Measurements from ENCODE around the gene COX8A.
"Not testable (repeated sequence)": the region's sequence is repeated elsewhere in the genome, so short reads cannot be mapped to it uniquely, and the experiment has no call there.

COX8A gene

DNA sequence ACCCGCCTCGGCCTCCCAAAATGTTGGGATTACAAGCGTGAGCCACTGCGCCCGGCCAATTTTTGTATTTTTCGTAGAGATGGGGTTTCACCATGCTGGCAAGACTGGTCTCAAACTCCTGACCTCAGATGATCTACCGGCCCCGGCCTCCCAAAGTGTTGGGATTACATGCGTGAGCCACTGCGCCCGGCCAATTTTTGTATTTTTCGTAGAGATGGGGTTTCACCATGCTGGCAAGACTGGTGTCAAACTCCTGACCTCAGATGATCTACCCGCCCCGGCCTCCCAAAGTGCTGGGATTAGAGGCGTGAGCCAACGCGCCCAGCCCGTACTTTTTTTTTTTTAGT lies 535 bp upstream of the COX8A start:
- ATAC-seq, result not testable (repeated sequence)

DNA sequence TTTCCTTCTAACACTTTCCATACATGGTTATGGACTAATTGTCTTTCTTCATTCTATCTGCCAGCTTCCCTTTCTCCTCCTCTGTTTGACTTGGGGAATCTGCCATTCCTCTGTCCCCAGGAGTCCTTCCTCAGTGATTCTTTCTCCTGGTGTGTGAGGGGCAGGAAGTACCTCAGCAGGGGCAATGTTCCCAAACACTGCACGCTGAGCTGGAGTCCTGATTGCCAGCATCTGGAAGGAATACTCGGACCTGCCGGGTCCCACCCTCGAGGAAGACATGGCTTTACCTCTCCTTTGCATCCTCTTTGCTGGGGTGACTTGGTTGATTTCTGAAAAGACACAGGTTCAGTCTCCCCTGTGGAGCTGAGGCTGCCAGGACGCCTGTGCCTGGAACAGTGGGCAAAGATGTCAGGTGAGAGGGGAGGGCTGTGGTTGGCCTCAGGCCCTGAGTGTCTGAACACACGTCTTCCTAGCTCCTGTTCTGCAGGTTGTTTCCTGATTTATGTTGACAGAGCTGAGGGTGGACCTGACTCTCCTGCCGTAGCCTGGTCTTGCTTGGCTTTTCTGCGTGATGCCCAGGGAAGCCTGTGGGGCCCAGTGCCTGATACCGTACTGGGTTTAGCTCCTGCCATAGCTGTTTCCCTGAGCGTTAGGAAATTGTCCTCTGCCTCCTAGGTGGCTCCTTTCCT lies 4.3 kb downstream of the COX8A start:
- ATAC-seq, result no peak
- TF ChIP-seq, protein P1, sequence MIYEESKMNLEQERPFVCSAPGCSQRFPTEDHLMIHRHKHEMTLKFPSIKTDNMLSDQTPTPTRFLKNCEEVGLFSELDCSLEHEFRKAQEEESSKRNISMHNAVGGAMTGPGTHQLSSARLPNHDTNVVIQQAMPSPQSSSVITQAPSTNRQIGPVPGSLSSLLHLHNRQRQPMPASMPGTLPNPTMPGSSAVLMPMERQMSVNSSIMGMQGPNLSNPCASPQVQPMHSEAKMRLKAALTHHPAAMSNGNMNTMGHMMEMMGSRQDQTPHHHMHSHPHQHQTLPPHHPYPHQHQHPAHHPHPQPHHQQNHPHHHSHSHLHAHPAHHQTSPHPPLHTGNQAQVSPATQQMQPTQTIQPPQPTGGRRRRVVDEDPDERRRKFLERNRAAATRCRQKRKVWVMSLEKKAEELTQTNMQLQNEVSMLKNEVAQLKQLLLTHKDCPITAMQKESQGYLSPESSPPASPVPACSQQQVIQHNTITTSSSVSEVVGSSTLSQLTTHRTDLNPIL (CRISPR knock-in tag; IDR thresholded peaks at IDR 0.05; ENCODE audit: low read depth), result no peak
- TF ChIP-seq ZFP3 (CRISPR knock-in tag; IDR thresholded peaks at IDR 0.05) (no peak), TCF4 (CRISPR knock-in tag; IDR thresholded peaks at IDR 0.05; ENCODE audit: borderline replicate concordance) (no peak), ISL1 (CRISPR knock-in tag; IDR thresholded peaks at IDR 0.05) (no peak)
- TF ChIP-seq, protein P2, sequence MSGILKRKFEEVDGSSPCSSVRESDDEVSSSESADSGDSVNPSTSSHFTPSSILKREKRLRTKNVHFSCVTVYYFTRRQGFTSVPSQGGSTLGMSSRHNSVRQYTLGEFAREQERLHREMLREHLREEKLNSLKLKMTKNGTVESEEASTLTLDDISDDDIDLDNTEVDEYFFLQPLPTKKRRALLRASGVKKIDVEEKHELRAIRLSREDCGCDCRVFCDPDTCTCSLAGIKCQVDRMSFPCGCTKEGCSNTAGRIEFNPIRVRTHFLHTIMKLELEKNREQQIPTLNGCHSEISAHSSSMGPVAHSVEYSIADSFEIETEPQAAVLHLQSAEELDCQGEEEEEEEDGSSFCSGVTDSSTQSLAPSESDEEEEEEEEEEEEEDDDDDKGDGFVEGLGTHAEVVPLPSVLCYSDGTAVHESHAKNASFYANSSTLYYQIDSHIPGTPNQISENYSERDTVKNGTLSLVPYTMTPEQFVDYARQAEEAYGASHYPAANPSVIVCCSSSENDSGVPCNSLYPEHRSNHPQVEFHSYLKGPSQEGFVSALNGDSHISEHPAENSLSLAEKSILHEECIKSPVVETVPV (CRISPR knock-in tag; IDR thresholded peaks at IDR 0.05), result no peak

DNA sequence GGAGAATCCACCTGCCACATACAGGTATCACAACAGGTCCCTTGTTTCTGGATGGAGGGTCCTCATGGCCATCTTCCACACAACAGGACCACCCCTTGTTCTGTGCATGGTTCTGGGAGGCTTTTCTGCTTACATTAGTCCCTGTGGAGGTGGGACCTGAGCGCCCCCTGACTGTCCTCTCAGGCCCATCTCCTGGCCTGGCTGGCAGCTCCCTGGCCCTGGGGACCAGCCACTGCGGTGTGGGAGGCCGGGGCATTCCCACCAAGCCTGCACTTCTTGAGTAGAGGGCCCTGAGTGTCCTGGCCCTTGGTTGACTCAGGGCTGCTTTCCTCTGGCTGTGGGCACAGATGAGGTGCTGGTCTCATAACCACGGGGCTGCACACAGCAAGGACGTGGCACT lies 5.0 kb downstream of the COX8A start:
- no peak for TF ChIP-seq BACH2 (CRISPR knock-in tag; IDR thresholded peaks at IDR 0.05; ENCODE audit: borderline replicate concordance)
- TF ChIP-seq ARNTL (CRISPR knock-in tag; IDR thresholded peaks at IDR 0.05; ENCODE audit: borderline replicate concordance, low read depth), result no peak
- TF ChIP-seq SNAI2 (CRISPR knock-in tag; IDR thresholded peaks at IDR 0.05), result no peak
- TF ChIP-seq GLIS3 (CRISPR knock-in tag; IDR thresholded peaks at IDR 0.05), result no peak
- no peak for TF ChIP-seq CSDC2 (CRISPR knock-in tag; IDR thresholded peaks at IDR 0.05)
- TF ChIP-seq TOX (CRISPR knock-in tag; IDR thresholded peaks at IDR 0.05; ENCODE audit: borderline replicate concordance), result no peak
- TF ChIP-seq ZFP3 (CRISPR knock-in tag; IDR thresholded peaks at IDR 0.05), result no peak
- no peak for TF ChIP-seq PPARA (CRISPR knock-in tag; IDR thresholded peaks at IDR 0.05; ENCODE audit: borderline replicate concordance)
- no peak for TF ChIP-seq ZFP30 (CRISPR knock-in tag; IDR thresholded peaks at IDR 0.05)
- no peak for TF ChIP-seq ISL1 (CRISPR knock-in tag; IDR thresholded peaks at IDR 0.05)
- TF ChIP-seq, protein P3, sequence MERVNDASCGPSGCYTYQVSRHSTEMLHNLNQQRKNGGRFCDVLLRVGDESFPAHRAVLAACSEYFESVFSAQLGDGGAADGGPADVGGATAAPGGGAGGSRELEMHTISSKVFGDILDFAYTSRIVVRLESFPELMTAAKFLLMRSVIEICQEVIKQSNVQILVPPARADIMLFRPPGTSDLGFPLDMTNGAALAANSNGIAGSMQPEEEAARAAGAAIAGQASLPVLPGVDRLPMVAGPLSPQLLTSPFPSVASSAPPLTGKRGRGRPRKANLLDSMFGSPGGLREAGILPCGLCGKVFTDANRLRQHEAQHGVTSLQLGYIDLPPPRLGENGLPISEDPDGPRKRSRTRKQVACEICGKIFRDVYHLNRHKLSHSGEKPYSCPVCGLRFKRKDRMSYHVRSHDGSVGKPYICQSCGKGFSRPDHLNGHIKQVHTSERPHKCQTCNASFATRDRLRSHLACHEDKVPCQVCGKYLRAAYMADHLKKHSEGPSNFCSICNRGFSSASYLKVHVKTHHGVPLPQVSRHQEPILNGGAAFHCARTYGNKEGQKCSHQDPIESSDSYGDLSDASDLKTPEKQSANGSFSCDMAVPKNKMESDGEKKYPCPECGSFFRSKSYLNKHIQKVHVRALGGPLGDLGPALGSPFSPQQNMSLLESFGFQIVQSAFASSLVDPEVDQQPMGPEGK (CRISPR knock-in tag; IDR thresholded peaks at IDR 0.05; ENCODE audit: borderline replicate concordance), result no peak
- TF ChIP-seq TCF4 (CRISPR knock-in tag; IDR thresholded peaks at IDR 0.05; ENCODE audit: borderline replicate concordance), result no peak
- no peak for TF ChIP-seq ZC3H10 (CRISPR knock-in tag; IDR thresholded peaks at IDR 0.05)
- TF ChIP-seq, protein P2 (CRISPR knock-in tag; IDR thresholded peaks at IDR 0.05), result no peak
- no peak for TF ChIP-seq OSR1 (CRISPR knock-in tag; IDR thresholded peaks at IDR 0.05)
- no peak for TF ChIP-seq ZNF565 (CRISPR knock-in tag; conservative IDR thresholded peaks at IDR 0.05; ENCODE audit: low read depth)
- no peak for TF ChIP-seq ESRRG (CRISPR knock-in tag; IDR thresholded peaks at IDR 0.05)
- no peak for ATAC-seq

DNA sequence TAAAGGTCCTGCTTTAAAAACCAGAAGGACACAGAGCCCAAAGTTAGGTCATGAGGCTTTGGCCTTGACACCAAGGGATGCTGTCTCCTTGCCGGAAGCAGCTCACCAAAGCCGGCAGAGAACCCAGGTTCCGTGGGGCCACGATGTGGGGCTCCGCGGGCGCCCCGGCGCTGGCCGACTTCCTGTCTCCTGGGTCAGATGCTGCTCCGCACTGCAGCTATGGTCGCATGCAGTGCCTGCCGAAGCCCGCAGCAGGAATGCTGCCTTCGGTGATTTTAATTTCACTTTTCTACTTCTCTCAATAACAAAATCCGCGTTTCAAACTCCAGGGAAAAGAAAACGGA lies 11.4 kb downstream of the COX8A start:
- no peak for TF ChIP-seq BACH2 (CRISPR knock-in tag; IDR thresholded peaks at IDR 0.05; ENCODE audit: borderline replicate concordance)
- no peak for TF ChIP-seq ISL1 (CRISPR knock-in tag; IDR thresholded peaks at IDR 0.05)
- no peak for TF ChIP-seq TOX (CRISPR knock-in tag; IDR thresholded peaks at IDR 0.05; ENCODE audit: borderline replicate concordance)
- no peak for TF ChIP-seq SNAI2 (CRISPR knock-in tag; IDR thresholded peaks at IDR 0.05)
- no peak for TF ChIP-seq ZFP3 (CRISPR knock-in tag; IDR thresholded peaks at IDR 0.05)
- no peak for TF ChIP-seq ZC3H10 (CRISPR knock-in tag; IDR thresholded peaks at IDR 0.05)
- TF ChIP-seq TCF4 (CRISPR knock-in tag; IDR thresholded peaks at IDR 0.05; ENCODE audit: borderline replicate concordance), result no peak
- TF ChIP-seq ZNF8 (CRISPR knock-in tag; IDR thresholded peaks at IDR 0.05), result no peak
- TF ChIP-seq, protein P3 (CRISPR knock-in tag; IDR thresholded peaks at IDR 0.05; ENCODE audit: borderline replicate concordance), result no peak
- no peak for TF ChIP-seq ARNTL (CRISPR knock-in tag; IDR thresholded peaks at IDR 0.05; ENCODE audit: borderline replicate concordance, low read depth)
- TF ChIP-seq, protein P2 (CRISPR knock-in tag; IDR thresholded peaks at IDR 0.05), result no peak
- TF ChIP-seq, protein P4, sequence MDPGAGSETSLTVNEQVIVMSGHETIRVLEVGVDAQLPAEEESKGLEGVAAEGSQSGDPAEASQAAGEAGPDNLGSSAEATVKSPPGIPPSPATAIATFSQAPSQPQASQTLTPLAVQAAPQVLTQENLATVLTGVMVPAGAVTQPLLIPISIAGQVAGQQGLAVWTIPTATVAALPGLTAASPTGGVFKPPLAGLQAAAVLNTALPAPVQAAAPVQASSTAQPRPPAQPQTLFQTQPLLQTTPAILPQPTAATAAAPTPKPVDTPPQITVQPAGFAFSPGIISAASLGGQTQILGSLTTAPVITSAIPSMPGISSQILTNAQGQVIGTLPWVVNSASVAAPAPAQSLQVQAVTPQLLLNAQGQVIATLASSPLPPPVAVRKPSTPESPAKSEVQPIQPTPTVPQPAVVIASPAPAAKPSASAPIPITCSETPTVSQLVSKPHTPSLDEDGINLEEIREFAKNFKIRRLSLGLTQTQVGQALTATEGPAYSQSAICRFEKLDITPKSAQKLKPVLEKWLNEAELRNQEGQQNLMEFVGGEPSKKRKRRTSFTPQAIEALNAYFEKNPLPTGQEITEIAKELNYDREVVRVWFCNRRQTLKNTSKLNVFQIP (CRISPR knock-in tag; IDR thresholded peaks at IDR 0.05; ENCODE audit: borderline replicate concordance, low read depth), result no peak
- ATAC-seq, result peak; percentile 57

Measured in SK-N-SH treated with all-trans-retinoic acid at 6 μM for 48 hours (cell line).